ENCODE measurements around the gene ATF7IP2. TPM values are rescaled to one million over a fixed set of nuclear protein-coding genes. Genes with fewer than 3 reads are reported as not detected.
"Not testable (repeated sequence)": the region's sequence is repeated elsewhere in the genome, so short reads cannot be mapped to it uniquely, and the experiment has no call there.

Gene ATF7IP2
- total and polyA plus RNA-seq, 3 donors from 2014 or later: 110 to 293 (median 227) TPM

GRCh38 chr16:10428433-10429168 is 42.7 kb downstream of the ATF7IP2 start:
- Histone ChIP-seq H3K4me1 (no peaks in the 10 kb centered on the region), H3K9me3 (no peaks in the 10 kb centered on the region), H3K27ac (no peak overlapping the region), H3K4me3 (no peak overlapping the region), H3K36me3 (ENCODE audit: low read depth, missing control alignments) (no peaks in the 10 kb centered on the region), H3K27me3 (no peaks in the 10 kb centered on the region)
- WGBS, 2 donors: 87 to 92% methylated on average over 3 of the region's 3 CpGs
- intact Hi-C loops (cut with DNase I; ENCODE audit: low total_unique reads): no loop called here
- DNase-seq: no peak
- TF ChIP-seq, protein P1, sequence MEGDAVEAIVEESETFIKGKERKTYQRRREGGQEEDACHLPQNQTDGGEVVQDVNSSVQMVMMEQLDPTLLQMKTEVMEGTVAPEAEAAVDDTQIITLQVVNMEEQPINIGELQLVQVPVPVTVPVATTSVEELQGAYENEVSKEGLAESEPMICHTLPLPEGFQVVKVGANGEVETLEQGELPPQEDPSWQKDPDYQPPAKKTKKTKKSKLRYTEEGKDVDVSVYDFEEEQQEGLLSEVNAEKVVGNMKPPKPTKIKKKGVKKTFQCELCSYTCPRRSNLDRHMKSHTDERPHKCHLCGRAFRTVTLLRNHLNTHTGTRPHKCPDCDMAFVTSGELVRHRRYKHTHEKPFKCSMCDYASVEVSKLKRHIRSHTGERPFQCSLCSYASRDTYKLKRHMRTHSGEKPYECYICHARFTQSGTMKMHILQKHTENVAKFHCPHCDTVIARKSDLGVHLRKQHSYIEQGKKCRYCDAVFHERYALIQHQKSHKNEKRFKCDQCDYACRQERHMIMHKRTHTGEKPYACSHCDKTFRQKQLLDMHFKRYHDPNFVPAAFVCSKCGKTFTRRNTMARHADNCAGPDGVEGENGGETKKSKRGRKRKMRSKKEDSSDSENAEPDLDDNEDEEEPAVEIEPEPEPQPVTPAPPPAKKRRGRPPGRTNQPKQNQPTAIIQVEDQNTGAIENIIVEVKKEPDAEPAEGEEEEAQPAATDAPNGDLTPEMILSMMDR (IDR thresholded peaks at IDR 0.05): no peak
- no peak for TF ChIP-seq POLR2A (IDR thresholded peaks at IDR 0.05)

GRCh38 chr16:10429299-10429969 is 43.6 kb downstream of the ATF7IP2 start:
- H3K9me3 ChIP-seq; intact Hi-C loops (cut with DNase I; ENCODE audit: low total_unique reads); H3K4me1 ChIP-seq; H3K27me3 ChIP-seq; DNase-seq; H3K27ac ChIP-seq; H3K36me3 ChIP-seq (ENCODE audit: low read depth, missing control alignments); H3K4me3 ChIP-seq: not testable (repeated sequence)
- WGBS, 2 donors: 96% methylated on average over 12 of the region's 12 CpGs

DNA sequence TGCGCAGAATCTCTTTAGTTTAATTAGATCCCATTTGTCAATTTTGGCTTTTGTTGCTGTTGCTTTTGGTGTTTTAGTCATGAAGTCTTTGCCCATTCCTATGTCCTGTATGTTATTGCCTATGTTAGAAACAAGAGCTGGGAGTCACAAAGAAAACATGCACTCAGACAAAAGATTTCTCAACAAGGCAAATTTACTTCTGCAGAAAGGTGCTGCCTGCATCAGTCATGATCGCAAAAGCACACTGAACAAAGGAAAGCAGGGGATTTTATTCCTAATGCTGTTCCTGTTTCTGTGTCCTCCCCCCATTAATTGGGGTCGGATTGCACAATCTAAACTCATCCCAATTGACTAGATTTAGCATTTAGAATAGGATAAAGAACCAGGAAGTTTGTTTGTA is 55.9 kb downstream of the ATF7IP2 start:
- no peaks in the 10 kb centered on the region for H3K9me3 ChIP-seq
- no peak overlapping the region for H3K4me3 ChIP-seq
- intact Hi-C loops (cut with DNase I; ENCODE audit: low total_unique reads): no loop called here
- no peaks in the 10 kb centered on the region for H3K4me1 ChIP-seq
- H3K27ac ChIP-seq: no peak overlapping the region
- 91 to 95% methylated on average over 3 of the region's 3 CpGs for WGBS, 2 donors
- H3K36me3 ChIP-seq (ENCODE audit: low read depth, missing control alignments): no peaks in the 10 kb centered on the region
- DNase-seq: no peak
- TF ChIP-seq POLR2A (IDR thresholded peaks at IDR 0.05): no peak
- TF ChIP-seq, protein P1 (IDR thresholded peaks at IDR 0.05): no peak
- no peaks in the 10 kb centered on the region for H3K27me3 ChIP-seq

DNA sequence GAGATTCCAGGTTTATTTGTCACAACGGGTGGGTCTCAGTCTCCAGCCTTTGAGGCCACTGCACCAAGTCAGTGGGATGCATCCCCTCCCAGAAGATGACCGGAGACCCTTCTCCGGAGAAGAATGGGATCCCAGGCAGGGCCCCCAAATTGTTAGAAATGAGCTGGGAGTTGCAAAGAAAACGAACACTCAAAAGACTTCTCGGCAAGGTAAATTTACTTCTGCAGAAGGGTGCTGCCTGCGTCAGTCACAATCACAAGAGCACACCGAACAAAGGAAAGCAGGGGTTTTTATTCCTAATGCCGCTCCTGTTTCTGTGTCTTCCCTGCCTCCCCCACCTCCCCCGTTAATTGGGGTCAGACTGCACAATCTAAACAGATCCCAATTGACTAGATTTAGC is 61.4 kb downstream of the ATF7IP2 start:
- intact Hi-C loops (cut with DNase I; ENCODE audit: low total_unique reads): no loop called here
- Histone ChIP-seq H3K9me3 (no peaks in the 10 kb centered on the region), H3K4me3 (no peak overlapping the region), H3K27ac (no peak overlapping the region), H3K4me1 (no peaks in the 10 kb centered on the region), H3K36me3 (ENCODE audit: low read depth, missing control alignments) (no peaks in the 10 kb centered on the region), H3K27me3 (no peaks in the 10 kb centered on the region)
- 94 to 96% methylated on average over 9 of the region's 9 CpGs for WGBS, 2 donors
- no peak for DNase-seq
- no peak for TF ChIP-seq POLR2A (IDR thresholded peaks at IDR 0.05)
- TF ChIP-seq, protein P1 (IDR thresholded peaks at IDR 0.05): no peak

- H3K36me3 ChIP-seq (ENCODE audit: low read depth, missing control alignments); H3K4me3 ChIP-seq; intact Hi-C loops (cut with DNase I; ENCODE audit: low total_unique reads); H3K4me1 ChIP-seq; H3K27ac ChIP-seq; H3K27me3 ChIP-seq; DNase-seq; H3K9me3 ChIP-seq: not testable (repeated sequence)
- 91 to 92% methylated on average over 11 to 13 of the region's 13 CpGs for WGBS, 2 donors
Observed at GRCh38 chr16:10452208-10453158, 66.6 kb downstream of the ATF7IP2 start.

Measured in testis (tissue), 3 donors.